Natural killer cell (primary cell): ENCODE data around the gene HSD17B4. TPM values are rescaled to one million over a fixed set of nuclear protein-coding genes. Genes with fewer than 3 reads are reported as not detected.

Experiments used
- ATAC-seq, 3 donors: fragments of 150-1000 bp in 2 of 3; fragments of 200-7000 bp in 1 of 3; cut with Tn5 transposase; 1 replicate in 1 of 3; 2 replicates in 2 of 3; pipeline ENCODE4 v1.10.0; 2021; ENCODE audit warnings: mild to moderate bottlenecking in 2 of 3, moderate library complexity in 2 of 3
- DNase-seq, 2 donors: peaks; one replicate each; pipeline versions ENCODE4 v3.0.0 to v3.0.0-alpha.2; 2013 to 2021; ENCODE audit warnings: mixed read lengths in 1 of 2
- H3K27ac ChIP-seq: one replicate; pipeline ENCODE4 v1.5.1; 2013; ENCODE audit warnings: mild to moderate bottlenecking, low read length
- H3K27me3 ChIP-seq: one replicate; pipeline ENCODE4 v1.6.1; 2013; ENCODE audit warnings: low read length; ENCODE audit not compliant: control insufficient read depth, insufficient read depth
- H3K36me3 ChIP-seq: one replicate; pipeline ENCODE4 v1.6.1; 2013; ENCODE audit warnings: low read length; ENCODE audit not compliant: control insufficient read depth, insufficient read depth
- H3K4me1 ChIP-seq: one replicate; pipeline ENCODE4 v1.6.1; 2013; ENCODE audit warnings: low read length; ENCODE audit not compliant: control insufficient read depth, insufficient read depth
- H3K4me3 ChIP-seq: one replicate; pipeline ENCODE4 v1.5.1; 2013; ENCODE audit warnings: low read length
- H3K9me3 ChIP-seq: one replicate; pipeline ENCODE4 v1.6.1; 2013; ENCODE audit warnings: low read length; ENCODE audit not compliant: control insufficient read depth, insufficient read depth
- H3K27ac Mint-ChIP-seq, 2 donors: one replicate each; pipeline ENCODE4 v1.8.0; 2022; ENCODE audit warnings: mild to moderate bottlenecking in 2 of 2, mixed read lengths in 2 of 2, moderate library complexity in 1 of 2
- H3K27me3 Mint-ChIP-seq, 2 donors: one replicate each; pipeline ENCODE4 v1.8.0; 2022; ENCODE audit warnings: low read depth in 2 of 2, mixed read lengths in 2 of 2
- H3K36me3 Mint-ChIP-seq: one replicate; pipeline ENCODE4 v1.8.0; 2022; ENCODE audit warnings: mixed read lengths
- H3K4me1 Mint-ChIP-seq, 2 donors: one replicate each; pipeline ENCODE4 v1.8.0; 2022; ENCODE audit warnings: mixed read lengths in 2 of 2
- H3K4me3 Mint-ChIP-seq: one replicate; pipeline ENCODE4 v1.8.0; 2022; ENCODE audit warnings: mild to moderate bottlenecking, moderate library complexity, mixed read lengths
- H3K9me3 Mint-ChIP-seq, 2 donors: one replicate each; pipeline ENCODE4 v1.8.0; 2022; ENCODE audit warnings: mixed read lengths in 2 of 2
- WGBS: methylation state at CpG from one replicate; pipeline ENCODE4 v1.1.7; 2013; ENCODE audit warnings: missing lambda C conversion rate; ENCODE audit not compliant: insufficient coverage; 5-methylcytosine and 5-hydroxymethylcytosine counted together
- intact Hi-C: fragments of 100-400 bp; cut with micrococcal nuclease; formaldehyde crosslinking; loops from one replicate; pipeline ENCODE4 v1.14.2; 2022
- total RNA-seq, 4 donors: library from RNA; stranded (reverse); fragments of 120-200 nt in 1 of 4; gene quantifications; one replicate each; pipeline versions ENCODE4 v1.2.3 to v1.2.4, GENCODE V29; 2013 to 2022
- TF ChIP-seq, protein P1 (sequence below): fragments of 200-600 bp; IDR thresholded peaks from one replicate; pipeline ENCODE4 v1.8.0; 2022; ENCODE audit warnings: antibody characterized with exemption

HSD17B4 gene
- total RNA-seq, 3 donors from 2014 or later (not counting 1 experiment from before 2014, with no cell fraction given) = 38.2 to 76.9 (median 51.9) TPM

DNA sequence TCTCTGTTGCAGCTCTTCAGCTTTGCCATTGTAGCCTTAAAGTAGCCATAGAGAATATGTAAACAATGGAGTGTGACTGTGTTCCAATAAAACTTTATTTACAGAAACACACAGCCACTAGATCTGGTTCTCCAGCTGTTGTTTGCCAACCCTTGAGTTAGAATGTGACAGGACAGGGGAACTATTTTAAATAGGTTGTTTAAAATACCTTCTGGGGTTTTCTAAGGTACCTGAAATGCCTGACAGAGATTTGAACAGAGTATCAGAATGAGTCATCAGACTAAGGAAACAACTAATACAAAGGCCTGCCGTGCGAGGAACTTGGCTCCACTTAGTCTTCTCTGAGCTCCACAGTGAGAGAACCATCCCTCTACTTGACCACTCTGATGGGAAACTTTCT lies 85.4 kb downstream of the HSD17B4 start:
- TF ChIP-seq, protein P1, sequence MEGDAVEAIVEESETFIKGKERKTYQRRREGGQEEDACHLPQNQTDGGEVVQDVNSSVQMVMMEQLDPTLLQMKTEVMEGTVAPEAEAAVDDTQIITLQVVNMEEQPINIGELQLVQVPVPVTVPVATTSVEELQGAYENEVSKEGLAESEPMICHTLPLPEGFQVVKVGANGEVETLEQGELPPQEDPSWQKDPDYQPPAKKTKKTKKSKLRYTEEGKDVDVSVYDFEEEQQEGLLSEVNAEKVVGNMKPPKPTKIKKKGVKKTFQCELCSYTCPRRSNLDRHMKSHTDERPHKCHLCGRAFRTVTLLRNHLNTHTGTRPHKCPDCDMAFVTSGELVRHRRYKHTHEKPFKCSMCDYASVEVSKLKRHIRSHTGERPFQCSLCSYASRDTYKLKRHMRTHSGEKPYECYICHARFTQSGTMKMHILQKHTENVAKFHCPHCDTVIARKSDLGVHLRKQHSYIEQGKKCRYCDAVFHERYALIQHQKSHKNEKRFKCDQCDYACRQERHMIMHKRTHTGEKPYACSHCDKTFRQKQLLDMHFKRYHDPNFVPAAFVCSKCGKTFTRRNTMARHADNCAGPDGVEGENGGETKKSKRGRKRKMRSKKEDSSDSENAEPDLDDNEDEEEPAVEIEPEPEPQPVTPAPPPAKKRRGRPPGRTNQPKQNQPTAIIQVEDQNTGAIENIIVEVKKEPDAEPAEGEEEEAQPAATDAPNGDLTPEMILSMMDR = no peak
- ATAC-seq (no peak), DNase-seq (no peak)
- 72% methylated on average over 2 of the region's 2 CpGs for WGBS
- no peaks in the 10 kb centered on the region for H3K27me3 Mint-ChIP-seq
- Histone ChIP-seq H3K4me3 (no peak overlapping the region), H3K4me1 (no peaks in the 10 kb centered on the region), H3K36me3 (peaks cover 32% of the 10 kb centered on the region), H3K27ac (no peak overlapping the region), H3K27me3 (no peaks in the 10 kb centered on the region), H3K9me3 (no peaks in the 10 kb centered on the region)
- intact Hi-C loops = no loop called here
- H3K36me3 Mint-ChIP-seq = peaks cover 18% of the 10 kb centered on the region
- no peak overlapping the region for H3K4me3 Mint-ChIP-seq
- no peaks in the 10 kb centered on the region for H3K4me1 Mint-ChIP-seq
- H3K27ac Mint-ChIP-seq = no peak overlapping the region
- H3K9me3 Mint-ChIP-seq = no peaks in the 10 kb centered on the region

DNA sequence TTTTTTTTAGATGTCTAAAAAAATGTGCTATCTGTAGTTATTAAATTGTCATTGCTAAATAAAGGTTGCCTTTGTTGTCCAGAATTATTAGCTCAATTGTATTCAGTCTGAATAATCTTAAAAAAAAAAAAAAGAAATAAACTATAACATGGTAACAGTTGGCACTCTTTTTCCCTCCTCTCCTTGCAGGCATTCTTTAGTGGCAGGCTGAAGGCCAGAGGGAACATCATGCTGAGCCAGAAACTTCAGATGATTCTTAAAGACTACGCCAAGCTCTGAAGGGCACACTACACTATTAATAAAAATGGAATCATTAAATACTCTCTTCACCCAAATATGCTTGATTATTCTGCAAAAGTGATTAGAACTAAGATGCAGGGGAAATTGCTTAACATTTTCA lies 89.4 kb downstream of the HSD17B4 start:
- ATAC-seq = no peak
- no peaks in the 10 kb centered on the region for H3K27me3 ChIP-seq
- no peak overlapping the region for H3K4me3 Mint-ChIP-seq
- intact Hi-C loops = no loop called here
- no peaks in the 10 kb centered on the region for H3K4me1 Mint-ChIP-seq
- 100% methylated on average over 1 of the region's 1 CpG for WGBS
- H3K4me3 ChIP-seq = no peak overlapping the region
- no peaks in the 10 kb centered on the region for H3K9me3 Mint-ChIP-seq
- peaks cover 18% of the 10 kb centered on the region for H3K36me3 Mint-ChIP-seq
- no peaks in the 10 kb centered on the region for H3K27me3 Mint-ChIP-seq
- no peak for DNase-seq
- peaks cover 29% of the 10 kb centered on the region for H3K36me3 ChIP-seq
- H3K27ac Mint-ChIP-seq = no peak overlapping the region
- H3K9me3 ChIP-seq = no peaks in the 10 kb centered on the region
- TF ChIP-seq, protein P1 = no peak
- no peak overlapping the region for H3K27ac ChIP-seq
- H3K4me1 ChIP-seq = no peaks in the 10 kb centered on the region

DNA sequence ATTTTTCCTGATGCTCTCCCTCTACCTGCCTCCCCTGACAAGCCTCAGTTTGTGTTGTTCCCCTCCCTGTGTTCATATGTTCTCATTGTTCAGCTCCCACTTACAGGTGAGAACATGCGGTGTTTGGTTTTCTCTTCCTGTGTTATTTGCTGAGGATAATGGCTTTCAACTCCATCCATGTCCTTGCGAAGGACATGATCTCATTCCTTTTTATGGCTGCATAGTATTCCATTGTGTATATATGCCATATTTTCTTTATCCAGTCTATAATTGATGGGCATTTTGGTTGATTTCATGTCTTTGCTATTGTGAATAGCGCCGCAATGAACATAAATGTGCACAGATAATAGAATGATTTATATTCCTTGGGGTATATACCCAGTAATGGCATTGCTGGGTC lies 99.5 kb downstream of the HSD17B4 start:
- Histone ChIP-seq H3K9me3 (no peaks in the 10 kb centered on the region), H3K27ac (no peak overlapping the region), H3K36me3 (no peaks in the 10 kb centered on the region), H3K4me1 (no peaks in the 10 kb centered on the region), H3K4me3 (no peak overlapping the region), H3K27me3 (no peaks in the 10 kb centered on the region)
- WGBS = 100% methylated on average over 3 of the region's 4 CpGs
- peaks cover 5% of the 10 kb centered on the region for H3K36me3 Mint-ChIP-seq
- no peak for DNase-seq
- H3K27me3 Mint-ChIP-seq = no peaks in the 10 kb centered on the region
- H3K4me1 Mint-ChIP-seq = no peaks in the 10 kb centered on the region
- no peak overlapping the region for H3K4me3 Mint-ChIP-seq
- TF ChIP-seq, protein P1 = no peak
- intact Hi-C loops = no loop called here
- ATAC-seq = no peak
- peaks cover 3 to 11% of the 10 kb centered on the region in 2 donors for H3K9me3 Mint-ChIP-seq
- H3K27ac Mint-ChIP-seq = no peak overlapping the region

DNA sequence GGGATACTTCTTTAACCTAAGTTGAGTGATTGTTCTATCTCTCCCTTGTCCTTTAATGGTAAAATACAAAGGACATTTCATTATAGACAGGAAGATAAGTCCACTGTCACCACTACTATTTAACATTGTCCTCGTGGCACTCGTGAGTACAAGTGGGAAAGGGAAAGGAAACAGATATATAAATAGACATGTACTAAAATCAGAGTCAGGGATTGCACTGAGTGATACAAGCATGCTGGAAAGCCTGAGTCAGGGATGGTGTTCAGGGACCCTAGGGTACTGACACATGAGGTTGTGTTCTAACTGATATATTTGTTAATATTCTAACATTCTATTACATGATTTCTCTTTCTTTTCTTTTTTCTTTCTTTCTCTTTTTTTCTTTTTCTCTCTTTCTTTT lies 102.3 kb downstream of the HSD17B4 start:
- Mint-ChIP-seq H3K4me3 (no peak overlapping the region), H3K27me3 (peaks cover 0 to 2% of the 10 kb centered on the region in 2 donors), H3K4me1 (no peaks in the 10 kb centered on the region), H3K9me3 (peaks cover 13 to 16% of the 10 kb centered on the region in 2 donors), H3K27ac (no peak overlapping the region), H3K36me3 (peaks cover 9% of the 10 kb centered on the region)
- Histone ChIP-seq H3K27ac (no peak overlapping the region), H3K36me3 (no peaks in the 10 kb centered on the region), H3K4me3 (no peak overlapping the region), H3K27me3 (no peaks in the 10 kb centered on the region), H3K4me1 (no peaks in the 10 kb centered on the region), H3K9me3 (no peaks in the 10 kb centered on the region)
- intact Hi-C loops = no loop called here
- DNase-seq (no peak), ATAC-seq (no peak)
- TF ChIP-seq, protein P1 = no peak
- 58% methylated on average over 2 of the region's 2 CpGs for WGBS
